ENCODE results near the gene ADAM17.
"Not testable (repeated sequence)": the region's sequence is repeated elsewhere in the genome, so short reads cannot be mapped to it uniquely, and the experiment has no call there.

ADAM17 gene

DNA sequence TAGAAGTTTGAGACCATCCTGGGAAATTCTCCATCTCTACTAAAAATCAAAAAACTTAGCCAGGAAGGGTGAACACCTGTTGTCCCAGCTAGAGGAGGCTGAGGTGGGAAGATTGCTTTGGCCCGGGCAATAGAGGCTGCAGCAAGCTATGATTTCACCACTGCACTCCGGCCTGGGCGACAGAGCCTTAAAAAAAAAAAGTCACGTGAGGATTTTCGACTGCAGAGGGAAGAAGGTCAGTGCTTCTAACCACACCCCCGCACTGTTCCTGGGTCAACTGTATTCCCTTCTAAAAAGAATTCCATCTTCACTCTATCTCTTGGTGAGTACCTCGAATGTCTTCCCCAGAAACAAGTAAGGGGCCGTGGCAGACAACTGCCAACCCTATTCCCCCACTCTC lies 31.3 kb downstream of the ADAM17 start:
- H3K4me3 Mint-ChIP-seq: no peak overlapping the region
- DNase-seq: no peak
- H3K27me3 Mint-ChIP-seq: no peaks in the 10 kb centered on the region
- no peak overlapping the region for H3K27ac Mint-ChIP-seq
- H3K9me3 Mint-ChIP-seq: no peaks in the 10 kb centered on the region
- peaks cover 21 to 41% of the 10 kb centered on the region in 2 donors for H3K36me3 Mint-ChIP-seq
- ATAC-seq (replicated peaks): no peak
- H3K4me1 Mint-ChIP-seq: no peaks in the 10 kb centered on the region

DNA sequence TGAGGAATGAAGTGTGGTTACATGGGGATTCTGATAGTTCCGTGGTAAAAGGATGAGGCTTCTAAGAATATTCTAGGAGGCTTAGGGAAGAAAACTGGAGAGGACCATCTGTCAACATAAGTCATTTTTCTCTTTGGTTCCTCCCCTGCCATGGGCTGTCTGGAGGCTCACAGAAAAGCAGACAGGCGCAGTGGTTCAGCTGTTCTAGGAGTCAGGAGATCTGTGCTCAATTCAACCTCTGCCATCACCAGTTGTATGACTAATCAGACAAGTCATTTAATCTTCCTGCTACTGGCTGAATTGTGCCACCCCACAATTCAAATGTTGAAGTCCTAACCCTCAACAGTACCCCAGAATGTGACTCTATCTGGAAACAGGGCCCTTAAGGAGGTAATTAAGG lies 36.4 kb downstream of the ADAM17 start:
- DNase-seq (no peak), ATAC-seq (replicated peaks) (no peak)
- H3K27ac Mint-ChIP-seq: peak overlapping the region; percentile 51
- no peaks in the 10 kb centered on the region for H3K9me3 Mint-ChIP-seq
- H3K4me1 Mint-ChIP-seq: no peaks in the 10 kb centered on the region
- H3K36me3 Mint-ChIP-seq: peaks cover 17 to 34% of the 10 kb centered on the region in 2 donors
- H3K4me3 Mint-ChIP-seq: no peak overlapping the region
- no peaks in the 10 kb centered on the region for H3K27me3 Mint-ChIP-seq

DNA sequence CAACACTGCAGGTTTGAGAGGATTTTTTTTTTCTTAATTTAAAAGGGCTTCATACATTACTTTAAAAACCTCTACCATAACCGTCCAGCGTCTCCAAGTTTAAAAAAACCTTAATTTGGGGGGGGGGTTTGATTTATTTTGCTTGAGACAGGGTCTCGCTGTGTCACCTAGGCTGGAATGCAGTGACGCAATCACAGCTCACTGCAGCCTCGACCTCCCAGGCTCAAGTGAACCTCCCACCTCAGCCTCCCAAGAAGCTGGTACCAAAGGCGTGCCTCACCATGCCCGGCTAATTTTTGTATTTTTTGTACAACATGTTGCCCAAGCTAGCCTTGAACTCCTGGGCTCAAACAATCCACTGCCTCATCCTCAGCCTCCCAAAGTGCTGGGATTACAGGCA lies 36.9 kb downstream of the ADAM17 start:
- Mint-ChIP-seq H3K4me1 (no peaks in the 10 kb centered on the region), H3K27ac (no peak overlapping the region), H3K9me3 (no peaks in the 10 kb centered on the region), H3K27me3 (no peaks in the 10 kb centered on the region), H3K4me3 (no peak overlapping the region), H3K36me3 (peaks cover 20 to 37% of the 10 kb centered on the region in 2 donors)
- ATAC-seq (replicated peaks): no peak
- no peak for DNase-seq

DNA sequence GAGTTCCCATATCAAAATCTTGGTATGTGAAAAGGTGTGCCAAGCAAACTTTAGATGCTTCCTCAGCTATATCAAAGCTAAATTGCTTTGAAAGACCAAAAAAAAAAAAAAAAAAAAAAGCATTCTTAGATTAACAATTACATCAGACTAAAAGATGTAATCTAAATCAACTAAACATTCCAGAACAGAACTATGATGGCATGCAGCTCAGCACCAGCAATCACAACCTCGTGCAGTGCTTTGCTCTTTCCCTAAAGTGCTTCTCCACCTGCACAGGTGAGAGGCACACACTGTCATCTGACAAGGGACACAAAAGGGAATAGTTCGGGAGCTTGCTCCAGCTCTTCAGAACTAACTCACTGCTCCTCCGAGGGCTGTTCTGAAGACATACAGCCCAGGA lies 37.5 kb downstream of the ADAM17 start:
- H3K27me3 Mint-ChIP-seq: no peaks in the 10 kb centered on the region
- H3K4me1 Mint-ChIP-seq: no peaks in the 10 kb centered on the region
- no peak for ATAC-seq (replicated peaks)
- peaks cover 23 to 39% of the 10 kb centered on the region in 2 donors for H3K36me3 Mint-ChIP-seq
- H3K4me3 Mint-ChIP-seq: no peak overlapping the region
- no peaks in the 10 kb centered on the region for H3K9me3 Mint-ChIP-seq
- DNase-seq: no peak
- no peak overlapping the region for H3K27ac Mint-ChIP-seq

DNA sequence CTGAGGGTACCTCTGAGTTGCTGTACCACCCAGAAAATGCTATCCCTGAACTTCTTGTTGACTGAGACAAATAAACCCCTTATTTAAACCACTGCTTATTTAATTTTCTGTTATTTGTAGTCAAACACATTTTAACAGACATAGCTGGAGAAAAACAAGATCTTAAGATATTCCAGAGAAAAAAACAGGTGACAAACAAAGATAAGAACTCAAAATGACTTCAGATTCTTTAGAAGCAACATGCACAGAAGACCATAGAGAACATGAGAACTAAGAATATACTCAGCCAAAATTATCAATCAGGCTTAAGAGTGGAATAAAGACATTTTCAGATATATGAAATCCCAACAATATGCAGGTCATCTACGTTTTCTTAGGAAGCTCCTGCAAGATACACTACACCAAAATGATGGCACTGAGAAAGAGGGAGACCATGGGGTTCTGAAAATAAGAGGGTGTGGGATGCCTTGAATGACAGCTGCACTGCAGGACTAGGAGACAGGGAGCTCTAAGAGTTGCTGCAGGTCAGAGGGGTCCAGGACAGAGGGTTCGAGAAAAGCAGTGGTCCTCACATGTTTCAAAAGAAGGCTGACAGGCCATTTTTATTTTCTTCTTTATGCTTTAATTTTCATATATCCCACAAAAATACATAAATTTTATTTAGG lies 38.4 kb downstream of the ADAM17 start:
- DNase-seq: no peak
- peak overlapping the region; percentile 51 for H3K27ac Mint-ChIP-seq
- ATAC-seq (replicated peaks): no peak
- no peaks in the 10 kb centered on the region for H3K4me1 Mint-ChIP-seq
- H3K9me3 Mint-ChIP-seq: no peaks in the 10 kb centered on the region
- H3K27me3 Mint-ChIP-seq: no peaks in the 10 kb centered on the region
- peaks cover 23 to 48% of the 10 kb centered on the region in 2 donors for H3K36me3 Mint-ChIP-seq
- H3K4me3 Mint-ChIP-seq: no peak overlapping the region

DNA sequence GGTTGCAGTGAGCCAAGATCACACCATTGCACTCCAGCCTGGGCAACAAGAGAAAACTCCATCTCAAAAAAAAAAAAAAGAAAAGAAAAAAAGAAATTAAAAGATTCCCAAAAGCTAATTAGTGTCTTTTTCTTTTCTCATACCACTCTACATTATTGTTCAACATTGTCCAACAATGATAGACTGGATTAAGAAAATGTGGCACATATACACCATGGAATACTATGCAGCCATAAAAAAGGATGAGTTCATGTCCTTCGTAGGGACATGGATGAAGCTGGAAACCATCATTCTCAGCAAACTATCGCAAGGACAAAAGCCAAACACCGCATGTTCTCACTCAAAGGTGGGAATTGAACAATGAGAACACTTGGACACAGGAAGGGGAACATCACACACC lies 41.7 kb downstream of the ADAM17 start:
- not testable (repeated sequence) for H3K4me3 Mint-ChIP-seq; DNase-seq; H3K4me1 Mint-ChIP-seq; H3K9me3 Mint-ChIP-seq; ATAC-seq (replicated peaks); H3K27ac Mint-ChIP-seq; H3K27me3 Mint-ChIP-seq
- H3K36me3 Mint-ChIP-seq: peaks cover 23 to 44% of the 10 kb centered on the region in 2 donors

DNA sequence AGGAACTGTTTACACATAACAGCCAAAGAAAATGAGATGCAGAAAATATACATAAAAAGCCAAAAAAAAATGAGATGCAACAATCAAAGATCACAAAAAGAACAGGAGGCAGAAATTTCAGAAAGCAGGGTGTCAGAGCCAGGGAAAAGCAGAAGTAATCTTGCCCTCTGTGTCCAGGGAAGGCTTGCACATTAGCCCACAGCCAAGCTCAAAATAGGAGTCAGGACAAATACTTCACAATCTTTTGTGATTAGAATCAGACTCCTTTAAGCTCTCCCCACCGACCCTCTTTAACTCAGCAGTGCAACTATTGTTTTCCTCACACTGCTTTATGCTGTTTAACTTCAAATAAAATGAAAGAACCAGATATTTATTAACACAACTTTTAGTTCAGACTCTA lies 46.7 kb downstream of the ADAM17 start:
- peak overlapping the region; percentile 53 for H3K27ac Mint-ChIP-seq
- H3K36me3 Mint-ChIP-seq: peaks cover 34 to 50% of the 10 kb centered on the region in 2 donors
- H3K27me3 Mint-ChIP-seq: no peaks in the 10 kb centered on the region
- ATAC-seq (replicated peaks): no peak
- H3K9me3 Mint-ChIP-seq: no peaks in the 10 kb centered on the region
- no peak for DNase-seq
- H3K4me1 Mint-ChIP-seq: peaks cover 0 to 3% of the 10 kb centered on the region in 2 donors
- no peak overlapping the region for H3K4me3 Mint-ChIP-seq

DNA sequence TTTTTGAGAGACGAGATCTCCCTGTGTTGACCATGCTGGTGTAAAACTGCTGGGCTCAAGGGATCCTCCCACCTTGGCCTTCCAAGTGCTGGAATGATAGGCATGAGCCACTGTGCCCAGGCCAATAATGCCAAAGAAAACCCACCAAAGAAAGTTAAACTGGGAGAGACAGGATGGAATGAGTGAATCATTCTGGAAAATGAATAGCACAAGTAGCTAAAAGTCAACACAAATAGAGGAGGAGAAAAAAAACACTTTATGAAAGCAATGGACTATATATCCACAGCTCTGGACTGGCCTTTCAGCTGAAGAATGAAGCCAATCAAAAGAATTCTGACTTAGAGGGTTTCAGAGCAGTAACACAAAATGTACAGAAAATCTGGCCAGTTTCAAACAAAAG lies 57.4 kb downstream of the ADAM17 start:
- ATAC-seq (replicated peaks) (no peak), DNase-seq (no peak)
- no peak overlapping the region for H3K27ac Mint-ChIP-seq
- H3K27me3 Mint-ChIP-seq: no peaks in the 10 kb centered on the region
- H3K36me3 Mint-ChIP-seq: peaks cover 43 to 67% of the 10 kb centered on the region in 2 donors
- H3K4me1 Mint-ChIP-seq: peaks cover 6 to 11% of the 10 kb centered on the region in 2 donors
- no peak overlapping the region for H3K4me3 Mint-ChIP-seq
- H3K9me3 Mint-ChIP-seq: no peaks in the 10 kb centered on the region

DNA sequence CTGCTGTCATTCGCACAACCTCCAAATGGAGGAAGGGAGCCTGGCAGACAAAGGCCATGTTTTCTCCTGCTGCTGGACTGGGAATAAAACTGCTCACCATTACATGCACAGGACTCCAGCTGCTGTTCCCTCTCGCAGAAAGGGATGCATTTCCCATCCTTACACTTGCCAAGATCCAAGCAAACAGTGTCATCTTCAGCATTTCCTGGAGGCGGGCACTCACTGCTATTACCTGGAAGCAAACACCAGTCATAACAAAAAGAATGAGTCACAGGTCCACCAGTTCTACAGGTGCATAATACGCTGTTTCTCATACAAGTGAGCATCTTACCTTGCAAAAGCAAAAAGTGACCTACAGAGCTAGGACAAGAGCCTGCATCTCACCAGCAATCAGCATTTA lies 58.6 kb downstream of the ADAM17 start:
- DNase-seq (no peak), ATAC-seq (replicated peaks) (no peak)
- H3K4me3 Mint-ChIP-seq: no peak overlapping the region
- peak overlapping the region; percentile 75 for H3K27ac Mint-ChIP-seq
- no peaks in the 10 kb centered on the region for H3K9me3 Mint-ChIP-seq
- peaks cover 7 to 12% of the 10 kb centered on the region in 2 donors for H3K4me1 Mint-ChIP-seq
- no peaks in the 10 kb centered on the region for H3K27me3 Mint-ChIP-seq
- peaks cover 38 to 66% of the 10 kb centered on the region in 2 donors for H3K36me3 Mint-ChIP-seq

DNA sequence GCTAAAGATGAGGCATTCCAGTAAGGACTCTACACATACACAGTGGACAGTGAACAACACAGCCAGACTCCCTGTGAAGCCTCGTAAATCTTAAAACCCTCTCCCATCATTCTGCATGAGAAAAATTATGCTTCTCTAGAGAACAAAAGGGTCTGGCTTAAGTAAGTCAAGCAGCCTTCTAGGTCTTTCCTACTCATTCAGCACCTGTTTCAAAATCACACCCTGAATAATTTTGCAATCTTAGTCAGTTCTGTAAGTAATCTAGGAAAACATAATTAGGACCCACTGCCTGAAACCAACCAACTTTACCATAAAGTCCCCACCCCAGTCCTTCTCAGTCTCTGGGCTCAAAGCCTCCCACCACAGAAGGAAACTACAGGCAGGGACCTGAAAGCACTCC lies 61.5 kb downstream of the ADAM17 start:
- ATAC-seq (replicated peaks): peak in 1 of 2 donors; percentile 69
- Mint-ChIP-seq H3K4me3 (no peak overlapping the region), H3K36me3 (peaks cover 27 to 54% of the 10 kb centered on the region in 2 donors), H3K9me3 (no peaks in the 10 kb centered on the region), H3K27ac (peak overlapping the region; percentile 81), H3K27me3 (no peaks in the 10 kb centered on the region), H3K4me1 (peaks cover 7 to 12% of the 10 kb centered on the region in 2 donors)
- no peak for DNase-seq

DNA sequence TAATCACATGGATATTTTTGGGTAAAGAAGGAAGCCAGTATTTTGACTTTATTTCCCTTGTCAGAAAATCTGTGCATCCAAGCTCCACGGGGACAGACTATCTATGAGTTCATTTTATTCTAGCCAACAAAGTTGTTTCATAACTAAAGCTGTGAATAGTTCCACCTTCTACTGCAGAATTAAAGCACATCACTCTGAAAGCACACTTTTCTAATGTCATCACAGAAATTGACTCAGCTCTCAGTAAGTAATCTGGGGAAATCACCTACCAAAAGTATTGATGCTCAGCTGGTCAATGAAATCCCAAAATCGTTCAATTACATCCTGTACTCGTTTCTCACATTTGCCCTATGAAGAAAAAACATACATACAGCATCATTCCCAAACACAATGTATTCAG lies 62.2 kb downstream of the ADAM17 start:
- Mint-ChIP-seq H3K36me3 (peaks cover 32 to 52% of the 10 kb centered on the region in 2 donors), H3K9me3 (no peaks in the 10 kb centered on the region), H3K4me3 (no peak overlapping the region), H3K27ac (peak overlapping the region; percentile 51), H3K4me1 (peaks cover 7 to 12% of the 10 kb centered on the region in 2 donors), H3K27me3 (no peaks in the 10 kb centered on the region)
- ATAC-seq (replicated peaks) (peak; percentile 57 to 72), DNase-seq (no peak)

DNA sequence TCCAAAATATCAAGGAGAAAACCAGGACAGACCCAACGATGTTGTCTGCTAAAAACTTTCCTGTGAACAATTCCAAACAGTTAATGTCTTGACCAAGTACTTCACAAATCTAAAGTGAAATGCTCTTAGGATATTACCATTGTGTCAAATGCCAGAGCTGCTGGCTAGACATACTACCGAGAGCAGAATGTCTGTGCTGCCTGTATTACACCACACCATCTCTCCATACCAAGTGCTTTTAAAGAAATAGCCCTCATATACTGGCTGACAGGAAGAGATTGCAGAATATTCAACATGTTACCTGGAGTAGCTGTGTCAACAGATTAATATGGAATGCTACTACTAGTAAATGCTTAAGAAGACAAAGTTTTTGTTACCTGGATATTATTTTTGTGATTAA lies 62.7 kb downstream of the ADAM17 start:
- no peaks in the 10 kb centered on the region for H3K9me3 Mint-ChIP-seq
- H3K27me3 Mint-ChIP-seq: no peaks in the 10 kb centered on the region
- H3K4me3 Mint-ChIP-seq: no peak overlapping the region
- peaks cover 32 to 49% of the 10 kb centered on the region in 2 donors for H3K36me3 Mint-ChIP-seq
- peak overlapping the region; percentile 51 for H3K27ac Mint-ChIP-seq
- ATAC-seq (replicated peaks) (no peak), DNase-seq (no peak)
- peaks cover 7 to 12% of the 10 kb centered on the region in 2 donors for H3K4me1 Mint-ChIP-seq

DNA sequence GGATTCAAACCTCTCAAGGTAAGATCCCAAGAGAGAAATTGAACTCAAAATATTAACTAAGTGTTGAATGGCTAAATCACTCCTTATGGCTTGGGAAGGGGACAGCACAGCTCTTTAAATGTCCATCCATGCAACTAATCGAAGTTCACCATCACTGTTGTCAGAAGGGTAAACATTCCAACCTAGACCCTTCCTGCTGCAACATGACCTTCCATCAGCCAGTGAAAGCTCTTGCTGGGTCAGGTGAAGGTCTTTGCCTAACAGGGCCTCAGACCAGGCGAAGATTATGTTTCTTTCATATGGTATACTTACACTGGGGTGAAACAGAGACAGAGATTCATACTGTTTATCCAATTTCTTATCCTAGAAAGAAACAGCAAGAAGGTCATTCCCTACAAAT lies 64.8 kb downstream of the ADAM17 start:
- H3K36me3 Mint-ChIP-seq: peaks cover 32 to 37% of the 10 kb centered on the region in 2 donors
- H3K27ac Mint-ChIP-seq: peak overlapping the region; percentile 31

DNA sequence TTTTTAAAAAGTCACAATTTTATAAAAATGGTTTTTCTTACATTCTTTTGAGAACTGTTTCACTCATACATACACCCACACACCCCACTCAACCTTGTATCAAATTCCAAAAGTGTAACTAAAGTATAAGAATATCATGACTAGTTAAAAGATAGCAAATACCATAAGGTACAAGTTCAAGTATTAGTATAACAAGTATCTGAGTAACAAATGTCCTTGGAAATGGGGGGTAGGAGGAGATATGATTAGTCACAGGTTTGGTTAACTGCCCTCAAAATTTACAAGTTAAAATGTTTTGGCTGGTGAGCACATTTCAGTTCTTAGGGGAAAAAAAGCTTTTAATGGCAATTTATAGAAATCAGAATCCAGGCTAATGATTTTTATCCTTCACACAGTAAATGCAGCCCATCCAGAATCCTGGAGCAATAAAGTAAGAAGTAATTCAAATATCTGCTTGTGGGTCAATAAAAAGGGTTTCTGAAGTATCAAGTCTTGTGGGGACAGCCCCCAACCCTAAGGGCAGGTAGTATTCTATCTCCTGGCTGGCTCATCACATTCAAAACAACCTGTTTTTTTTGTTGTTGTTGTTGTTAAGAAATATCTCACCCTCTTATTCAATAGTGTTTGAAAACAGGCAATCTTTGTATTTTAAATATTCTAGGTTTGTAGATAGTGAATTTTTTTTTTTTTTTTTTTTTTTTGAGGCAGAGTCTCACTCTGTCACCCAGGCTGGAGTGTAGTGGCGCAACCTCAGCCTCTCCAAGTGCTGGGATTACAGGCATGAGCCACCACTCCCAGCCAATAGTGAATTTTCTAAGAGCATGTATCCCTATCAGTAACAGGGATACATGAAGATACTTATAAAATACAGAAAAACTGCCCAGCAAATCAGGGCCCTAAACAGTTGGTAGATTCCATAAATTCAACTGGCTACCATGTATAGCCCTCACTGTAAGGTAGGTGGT lies 66.8 kb downstream of the ADAM17 start:
- Mint-ChIP-seq H3K4me3 (no peak overlapping the region), H3K9me3 (no peaks in the 10 kb centered on the region), H3K4me1 (peaks cover 10 to 12% of the 10 kb centered on the region in 2 donors), H3K27ac (no peak overlapping the region), H3K36me3 (peaks cover 35 to 42% of the 10 kb centered on the region in 2 donors), H3K27me3 (no peaks in the 10 kb centered on the region)
- ATAC-seq (replicated peaks) (no peak), DNase-seq (no peak)

More for the DNA sequence above, 64.8 kb downstream of the ADAM17 start:
- ATAC-seq (replicated peaks): no peak
- Mint-ChIP-seq H3K4me3 (no peak overlapping the region), H3K9me3 (no peaks in the 10 kb centered on the region), H3K4me1 (peaks cover 7 to 9% of the 10 kb centered on the region in 2 donors), H3K27me3 (no peaks in the 10 kb centered on the region)
- no peak for DNase-seq

DNA sequence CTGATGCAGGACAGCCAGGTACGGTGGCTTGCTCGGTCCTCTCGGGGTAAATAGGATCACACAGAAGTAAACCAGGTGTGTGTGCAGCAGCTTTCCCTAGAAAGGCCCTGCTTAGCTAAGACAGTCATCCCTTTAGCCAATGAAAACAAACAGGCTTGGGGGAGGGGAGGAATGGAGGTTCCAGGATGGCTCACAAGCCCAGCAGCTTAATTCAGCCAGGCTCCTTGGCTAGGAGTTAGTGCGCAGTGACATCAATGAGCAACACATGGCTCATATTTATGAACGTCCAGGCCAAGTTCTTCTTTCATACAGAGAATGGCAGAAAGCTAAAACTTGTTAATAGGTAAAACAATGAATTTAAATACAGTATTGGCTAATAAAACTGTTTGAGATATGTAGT lies 71.1 kb downstream of the ADAM17 start:
- DNase-seq (no peak), ATAC-seq (replicated peaks) (no peak)
- no peak overlapping the region for H3K4me3 Mint-ChIP-seq
- no peaks in the 10 kb centered on the region for H3K9me3 Mint-ChIP-seq
- peaks cover 31 to 37% of the 10 kb centered on the region in 2 donors for H3K36me3 Mint-ChIP-seq
- no peaks in the 10 kb centered on the region for H3K27me3 Mint-ChIP-seq
- no peak overlapping the region for H3K27ac Mint-ChIP-seq
- H3K4me1 Mint-ChIP-seq: peaks cover 15 to 27% of the 10 kb centered on the region in 2 donors
